Measurements from ENCODE around the gene FCHSD2.
"Not testable (repeated sequence)": the region's sequence is repeated elsewhere in the genome, so short reads cannot be mapped to it uniquely, and the experiment has no call there.

DNA sequence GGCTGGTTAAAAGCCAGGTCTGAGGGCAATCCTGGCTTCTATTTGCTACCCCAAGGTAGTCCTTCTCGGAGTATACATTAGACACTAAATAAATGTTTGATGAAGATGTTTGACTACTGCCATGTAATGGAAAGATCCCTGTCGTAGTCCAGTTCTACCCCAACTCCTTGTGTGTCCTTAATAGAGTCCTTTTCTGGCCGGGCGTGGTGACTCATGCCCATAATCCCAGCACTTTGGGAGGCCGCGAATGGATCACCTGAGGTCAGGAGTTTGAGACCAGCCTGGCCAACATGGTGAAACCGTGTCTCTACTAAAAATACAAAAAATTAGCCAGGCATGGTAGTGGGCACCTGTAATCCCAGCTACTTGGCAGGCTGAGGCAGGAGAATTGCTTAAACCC, 350.9 kb downstream of the FCHSD2 start:
- TF ChIP-seq POLR2A (IDR thresholded peaks at IDR 0.05), result not testable (repeated sequence)
- TF ChIP-seq, protein P1, sequence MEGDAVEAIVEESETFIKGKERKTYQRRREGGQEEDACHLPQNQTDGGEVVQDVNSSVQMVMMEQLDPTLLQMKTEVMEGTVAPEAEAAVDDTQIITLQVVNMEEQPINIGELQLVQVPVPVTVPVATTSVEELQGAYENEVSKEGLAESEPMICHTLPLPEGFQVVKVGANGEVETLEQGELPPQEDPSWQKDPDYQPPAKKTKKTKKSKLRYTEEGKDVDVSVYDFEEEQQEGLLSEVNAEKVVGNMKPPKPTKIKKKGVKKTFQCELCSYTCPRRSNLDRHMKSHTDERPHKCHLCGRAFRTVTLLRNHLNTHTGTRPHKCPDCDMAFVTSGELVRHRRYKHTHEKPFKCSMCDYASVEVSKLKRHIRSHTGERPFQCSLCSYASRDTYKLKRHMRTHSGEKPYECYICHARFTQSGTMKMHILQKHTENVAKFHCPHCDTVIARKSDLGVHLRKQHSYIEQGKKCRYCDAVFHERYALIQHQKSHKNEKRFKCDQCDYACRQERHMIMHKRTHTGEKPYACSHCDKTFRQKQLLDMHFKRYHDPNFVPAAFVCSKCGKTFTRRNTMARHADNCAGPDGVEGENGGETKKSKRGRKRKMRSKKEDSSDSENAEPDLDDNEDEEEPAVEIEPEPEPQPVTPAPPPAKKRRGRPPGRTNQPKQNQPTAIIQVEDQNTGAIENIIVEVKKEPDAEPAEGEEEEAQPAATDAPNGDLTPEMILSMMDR (IDR thresholded peaks at IDR 0.05), result not testable (repeated sequence)
